Activated T-cell treated with anti-CD3 and anti-CD28 coated beads for 48 hours (primary cell): ENCODE data around the gene THBS1.

ENCODE experiments used
- DNase-seq: peaks from one replicate; pipeline ENCODE4 v3.0.0-alpha.2; 2020; ENCODE audit warnings: low read depth

Gene THBS1

DNA sequence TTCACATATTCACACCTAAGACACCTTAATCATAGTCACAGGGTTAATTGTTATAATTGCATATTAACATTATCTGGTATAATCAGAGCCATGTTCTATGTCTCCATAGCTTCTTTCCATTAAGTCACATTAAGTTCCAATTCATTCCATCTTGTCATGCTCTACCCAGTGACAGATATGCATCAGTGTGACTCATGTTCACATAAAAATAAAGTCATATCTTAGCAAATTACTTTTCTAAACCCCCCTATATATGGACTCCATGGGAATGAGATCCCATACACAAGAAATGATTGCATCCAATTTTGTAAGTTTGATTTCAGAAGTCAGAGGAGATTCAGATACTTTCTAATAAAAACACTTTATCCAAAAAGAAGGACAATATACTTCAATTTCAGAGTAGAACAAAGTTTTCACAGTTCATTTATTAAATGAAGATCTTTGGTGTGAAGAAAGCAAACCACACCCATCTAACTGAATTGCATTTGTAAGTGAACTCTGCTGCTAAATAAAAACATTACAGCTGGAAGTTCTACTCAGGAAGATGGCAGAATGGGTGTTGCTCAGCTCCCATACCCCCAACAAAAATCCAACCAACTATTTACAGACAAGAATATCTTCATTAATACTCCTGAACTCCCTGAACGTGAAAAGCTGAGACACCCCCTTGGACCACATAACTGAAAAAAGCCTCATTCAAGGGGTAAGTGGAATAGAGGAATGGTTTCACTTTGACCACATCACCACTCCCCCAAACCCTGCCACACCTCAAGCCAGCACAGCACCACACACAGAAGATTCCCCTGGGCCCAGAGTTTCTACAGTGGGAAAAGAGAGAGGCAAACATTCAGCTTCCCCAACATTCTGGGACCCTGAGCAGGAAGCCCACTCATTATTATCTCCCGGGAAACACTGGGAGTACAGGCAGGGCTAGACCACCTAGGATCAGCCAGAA is 27.6 kb downstream of the THBS1 start:
- no peak for DNase-seq

DNA sequence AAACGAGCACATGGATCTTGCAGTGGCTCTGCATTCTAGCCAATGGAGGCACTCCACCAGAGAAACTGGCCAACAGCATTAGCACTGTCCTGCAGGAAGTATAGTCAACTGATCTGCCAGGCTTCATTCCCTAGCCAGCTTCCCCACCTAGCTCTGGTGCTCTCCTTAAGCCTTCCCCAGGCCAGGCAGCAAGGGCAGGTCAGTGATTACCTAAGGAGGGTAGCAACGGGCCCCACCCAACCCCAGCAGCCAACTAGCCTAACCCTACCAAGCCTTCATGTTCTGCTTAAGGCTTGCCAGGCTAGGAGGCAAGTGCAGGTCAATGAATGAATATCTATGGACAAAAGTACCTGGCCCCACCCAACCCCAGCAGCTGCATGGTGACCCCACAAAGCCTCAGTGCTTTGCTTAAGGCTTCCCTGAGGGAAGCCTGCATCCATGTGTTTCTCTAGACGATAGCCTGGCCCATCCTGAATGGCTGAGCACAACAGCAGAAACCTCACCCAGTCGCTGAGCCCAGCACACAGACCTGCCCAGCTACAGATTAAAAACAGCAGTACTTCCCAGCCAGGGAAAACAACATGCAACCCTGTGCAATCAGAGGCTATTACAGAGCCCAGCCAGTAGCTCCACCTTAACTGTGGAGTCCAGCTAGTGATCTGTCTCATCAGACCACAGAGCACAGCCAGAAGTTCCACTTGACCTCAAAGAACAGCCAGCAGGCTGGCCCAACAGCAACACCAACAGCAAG is 28.5 kb downstream of the THBS1 start:
- no peak for DNase-seq

DNA sequence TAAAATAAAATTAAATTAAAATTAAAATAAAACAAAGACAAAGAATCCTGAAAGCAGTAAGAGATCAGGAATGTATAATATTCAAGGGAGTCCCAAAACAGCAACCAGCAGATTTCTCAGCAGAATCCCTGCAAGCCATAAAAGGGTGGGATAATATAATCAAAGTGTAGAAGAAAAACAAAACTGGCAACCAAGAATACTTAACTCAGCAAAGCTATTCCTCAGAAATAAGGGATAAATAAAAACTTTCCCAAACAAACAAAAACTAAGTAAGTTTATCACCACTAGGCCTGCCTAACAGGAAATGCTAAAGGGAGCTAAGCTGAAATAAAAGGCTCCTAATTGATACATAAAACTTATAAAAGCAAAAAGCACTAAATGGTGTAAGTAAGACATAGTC is 29.8 kb downstream of the THBS1 start:
- no peak for DNase-seq

DNA sequence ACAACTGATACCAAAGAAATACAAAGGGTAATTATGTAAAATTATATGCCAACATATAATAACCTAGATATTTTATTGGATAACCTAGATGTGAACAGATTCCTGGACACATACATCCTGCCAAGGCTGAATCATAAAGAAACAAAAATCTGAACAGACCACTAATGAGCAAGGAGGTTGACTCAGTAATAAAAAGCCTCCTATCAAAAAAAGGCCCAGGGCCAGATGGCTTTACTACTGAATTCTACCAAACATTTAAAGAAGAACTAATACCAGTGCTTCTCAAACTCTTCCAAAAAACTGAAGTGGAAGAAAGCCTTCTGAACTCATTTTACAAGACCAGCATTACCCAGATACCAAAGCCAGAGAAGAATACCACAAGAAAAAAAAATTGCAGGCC is 32.4 kb downstream of the THBS1 start:
- no peak for DNase-seq

DNA sequence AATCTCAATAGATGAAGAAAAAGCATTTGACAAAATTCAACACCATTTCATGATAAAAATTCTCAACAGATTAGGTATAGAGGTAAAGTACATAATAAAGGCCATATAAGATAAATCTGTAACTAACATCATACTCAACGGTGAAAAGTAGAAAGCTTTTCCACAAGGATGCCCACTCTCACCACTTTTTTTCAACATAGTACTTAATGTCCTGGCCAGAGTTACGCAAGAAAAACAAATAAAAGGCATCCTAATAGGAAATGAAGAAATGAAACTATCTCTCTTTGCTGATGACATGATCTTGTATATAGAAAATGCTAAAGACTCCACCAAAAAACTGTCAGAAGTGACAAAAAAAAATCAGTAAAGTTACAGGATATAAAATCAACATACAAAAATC is 33.0 kb downstream of the THBS1 start:
- no peak for DNase-seq

DNA sequence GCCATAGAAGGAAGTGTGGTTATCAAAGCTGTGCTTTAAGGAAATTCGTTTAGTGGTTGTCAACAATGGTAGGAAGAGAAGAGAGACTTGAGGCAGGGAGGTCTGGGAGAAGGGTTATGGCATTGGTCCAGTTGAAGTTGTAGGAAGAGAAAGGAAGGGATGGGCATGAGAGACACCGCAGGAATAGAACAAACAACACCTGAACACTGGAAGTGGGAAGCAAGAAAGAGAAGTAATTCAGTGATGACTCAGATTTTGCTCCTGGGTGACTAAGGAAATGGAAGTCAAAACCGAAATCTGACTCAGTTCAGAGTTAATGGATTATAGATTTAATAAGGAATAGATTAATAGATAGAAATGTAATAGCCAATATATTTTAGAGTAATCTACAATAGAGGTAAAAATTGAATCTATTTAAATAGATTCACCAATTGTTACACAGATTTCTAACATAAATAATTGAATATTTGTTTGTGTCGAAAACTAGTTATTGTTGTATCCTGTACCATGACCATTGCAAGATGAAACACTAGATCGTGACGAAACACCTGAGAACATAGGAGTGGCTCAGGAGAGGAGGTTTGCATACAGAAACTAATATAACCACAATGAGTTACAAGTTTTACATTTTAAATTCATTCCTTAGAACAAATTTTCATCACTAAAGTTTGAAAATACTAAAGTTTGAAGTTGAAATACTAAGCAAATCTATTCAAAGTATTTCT is 36.0 kb downstream of the THBS1 start:
- DNase-seq = no peak

DNA sequence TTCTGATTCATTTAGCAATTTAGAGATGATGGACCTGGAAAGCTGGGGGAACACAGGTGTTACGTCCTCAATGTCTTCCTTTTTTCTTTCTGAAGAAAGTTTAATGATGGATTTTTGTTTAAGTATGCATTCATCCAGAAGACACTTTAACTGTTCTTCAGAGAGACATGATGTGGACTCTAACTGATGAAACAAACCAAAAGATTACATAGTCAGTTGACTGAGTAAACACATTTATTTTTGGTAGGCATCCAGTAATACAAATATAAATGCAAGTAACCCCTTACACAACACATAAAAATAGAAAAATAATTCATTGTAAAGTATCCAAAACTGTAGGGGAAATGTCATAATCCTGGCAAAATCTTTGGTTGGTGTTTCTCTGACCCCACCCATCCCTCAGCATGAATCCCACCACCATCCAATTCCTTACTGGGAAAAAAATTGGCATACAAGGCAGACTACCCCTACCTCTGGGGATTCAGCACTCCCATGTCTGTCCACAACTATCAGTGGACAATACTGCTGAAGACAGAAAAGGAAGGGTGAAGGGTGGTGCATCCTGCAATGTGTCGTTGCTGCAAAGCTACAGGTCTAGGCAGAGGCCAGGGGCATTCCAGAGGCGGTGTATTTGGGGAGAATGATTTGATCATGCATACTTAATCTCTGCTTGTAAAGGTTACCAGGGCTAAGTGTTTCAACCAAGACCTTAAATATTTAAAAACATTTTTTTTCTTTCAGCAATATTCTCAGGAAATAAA is 37.4 kb downstream of the THBS1 start:
- DNase-seq = no peak

DNA sequence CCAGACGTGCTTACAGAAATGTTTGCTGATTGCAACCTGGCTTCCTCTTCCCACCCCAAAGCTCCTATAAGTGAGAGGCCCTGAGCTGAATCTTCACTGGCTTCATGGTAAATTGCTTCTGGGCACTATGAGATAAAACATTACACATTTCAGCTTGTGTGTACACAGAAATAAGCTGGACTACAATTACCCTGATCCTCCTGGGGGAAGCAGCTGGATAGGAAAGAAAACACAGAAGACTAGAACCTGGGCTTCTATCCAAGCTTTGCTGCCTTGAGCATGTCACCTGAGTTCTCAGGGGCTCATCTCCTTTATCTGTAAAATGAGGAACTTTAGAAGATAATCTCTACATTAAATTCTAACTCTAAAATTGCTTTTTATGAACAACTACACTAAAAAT is 40.3 kb downstream of the THBS1 start:
- DNase-seq = no peak

DNA sequence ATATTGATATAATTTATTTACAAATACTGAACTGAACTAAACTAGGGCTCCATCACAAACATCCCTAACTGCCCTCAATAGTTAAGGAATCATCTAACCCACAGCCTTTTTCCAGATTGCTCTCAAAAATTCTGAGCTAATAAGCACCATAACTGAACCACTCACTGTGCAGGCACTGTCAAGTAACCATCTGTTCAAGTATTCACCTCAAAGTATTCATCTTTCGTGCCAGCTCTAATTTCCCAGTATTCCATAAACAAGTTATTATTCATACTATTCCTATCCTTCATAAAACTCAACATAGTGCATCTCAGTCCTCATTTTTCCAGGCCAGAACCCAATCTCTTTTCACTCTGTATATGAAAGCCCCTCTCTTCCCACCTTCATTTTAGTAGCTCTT is 41.1 kb downstream of the THBS1 start:
- no peak for DNase-seq

DNA sequence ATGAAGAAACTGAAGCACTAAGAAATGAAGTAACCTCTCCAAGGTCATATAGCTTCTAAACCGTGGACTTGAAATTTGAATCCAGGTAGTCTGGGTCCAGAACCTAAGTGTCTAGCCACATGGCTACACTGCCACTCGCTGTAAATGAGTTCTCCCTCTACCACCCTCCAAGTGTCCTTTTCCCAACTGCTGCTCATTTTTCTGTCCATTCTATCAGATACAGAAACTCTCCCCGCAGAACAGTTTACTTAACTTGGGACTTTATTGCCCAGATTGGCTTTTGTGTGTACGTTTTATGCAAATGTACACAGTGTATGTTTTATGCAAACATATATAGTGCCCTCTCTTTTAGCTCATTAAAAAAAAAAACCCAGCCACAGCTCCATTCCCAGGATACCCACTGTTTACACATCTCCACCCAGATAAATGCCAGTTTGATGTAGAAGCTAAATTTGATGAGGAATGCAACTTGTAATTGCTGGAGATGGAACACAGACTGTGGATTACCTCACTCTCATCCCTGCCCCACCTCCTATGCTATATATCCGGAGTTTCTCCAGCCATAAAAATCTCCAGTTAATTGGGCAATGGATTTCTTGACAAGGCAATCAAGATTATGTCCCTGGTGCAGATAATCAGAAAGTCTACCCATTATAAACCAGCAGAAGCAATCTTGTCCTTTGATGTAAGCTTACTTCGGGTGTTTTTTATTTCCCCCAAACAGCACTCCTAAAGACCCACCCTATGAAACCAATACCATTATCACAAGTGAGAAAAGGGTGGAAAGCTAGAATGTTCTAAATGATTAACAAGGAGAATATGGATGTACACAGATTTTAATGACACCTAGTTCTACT is 42.0 kb downstream of the THBS1 start:
- no peak for DNase-seq

DNA sequence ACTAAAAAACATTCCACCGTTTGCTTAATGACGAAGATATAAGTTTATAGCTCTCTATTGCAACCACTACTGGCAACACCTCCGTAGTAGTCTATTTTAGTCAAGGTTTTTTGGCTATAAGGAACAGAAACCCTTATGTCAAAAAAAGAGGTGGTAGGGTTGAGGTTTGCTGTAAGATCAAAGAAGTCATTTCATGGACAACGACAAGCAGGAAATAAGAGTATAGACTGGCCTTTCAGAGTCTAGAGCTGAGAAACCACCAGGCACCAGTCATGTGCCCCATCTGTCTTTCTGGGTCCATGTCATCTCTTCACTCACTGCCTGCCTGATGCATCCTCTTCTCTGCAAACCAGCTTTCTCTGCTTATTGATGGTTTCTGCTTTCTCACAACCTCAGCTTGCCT is 42.7 kb downstream of the THBS1 start:
- peak; percentile 20 for DNase-seq

DNA sequence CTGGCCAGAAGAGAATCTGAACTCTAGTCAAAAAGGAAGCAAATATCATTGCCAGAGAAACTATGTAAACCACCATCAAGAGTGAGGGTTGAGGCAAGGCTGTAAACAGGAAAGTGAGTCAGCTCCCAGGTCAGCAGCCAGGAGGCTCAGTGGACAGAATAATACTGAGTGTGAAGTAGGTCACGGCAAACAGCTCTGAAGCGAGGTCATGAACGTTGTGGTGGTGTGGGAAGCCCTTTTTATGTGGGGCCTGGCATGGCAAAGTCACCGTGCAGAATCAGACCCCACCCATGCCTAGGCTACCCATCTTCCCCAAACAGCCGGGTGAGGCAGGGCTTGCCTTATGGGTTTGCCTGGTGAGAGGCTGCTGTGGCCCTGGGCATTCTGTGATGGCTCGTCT is 43.9 kb downstream of the THBS1 start:
- peak; percentile 34 for DNase-seq

DNA sequence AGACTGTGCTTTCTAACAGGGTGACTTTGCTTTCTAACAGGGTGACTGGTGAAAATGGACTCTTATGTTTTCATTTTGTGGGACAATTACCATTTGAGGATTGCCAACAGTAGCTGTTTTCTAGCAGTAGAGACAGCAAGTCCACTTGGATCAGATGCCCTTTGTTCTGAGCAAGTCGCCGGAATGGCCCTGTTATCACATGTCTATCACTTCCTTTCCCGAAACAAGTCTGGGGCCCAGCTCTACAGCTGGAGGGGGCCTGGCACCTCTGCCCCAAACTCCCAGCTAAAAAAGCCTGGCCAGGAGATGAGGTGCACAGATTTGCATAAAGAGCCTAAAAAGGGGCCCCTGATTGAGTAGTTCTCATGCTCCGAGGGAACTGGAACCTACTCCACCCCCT is 44.6 kb downstream of the THBS1 start:
- DNase-seq = no peak

DNA sequence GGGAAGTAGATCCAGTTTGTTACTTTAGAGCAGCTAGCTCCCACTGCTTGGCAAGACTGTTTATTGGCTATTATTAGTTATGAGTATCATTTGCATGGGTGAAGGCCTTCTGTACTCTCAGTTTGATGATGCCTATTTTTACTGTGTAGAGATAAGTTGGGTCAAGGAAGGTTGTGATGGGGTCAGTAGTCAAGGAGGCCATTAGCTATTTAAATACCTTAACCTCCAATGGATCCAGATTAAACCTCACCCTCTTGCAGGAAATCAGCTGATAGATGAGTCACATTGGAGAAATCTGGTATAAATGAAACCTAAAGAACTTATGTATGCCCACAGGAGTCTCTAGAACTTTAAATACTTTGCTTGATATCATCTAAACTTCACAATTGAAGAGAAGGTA is 45.0 kb downstream of the THBS1 start:
- no peak for DNase-seq

DNA sequence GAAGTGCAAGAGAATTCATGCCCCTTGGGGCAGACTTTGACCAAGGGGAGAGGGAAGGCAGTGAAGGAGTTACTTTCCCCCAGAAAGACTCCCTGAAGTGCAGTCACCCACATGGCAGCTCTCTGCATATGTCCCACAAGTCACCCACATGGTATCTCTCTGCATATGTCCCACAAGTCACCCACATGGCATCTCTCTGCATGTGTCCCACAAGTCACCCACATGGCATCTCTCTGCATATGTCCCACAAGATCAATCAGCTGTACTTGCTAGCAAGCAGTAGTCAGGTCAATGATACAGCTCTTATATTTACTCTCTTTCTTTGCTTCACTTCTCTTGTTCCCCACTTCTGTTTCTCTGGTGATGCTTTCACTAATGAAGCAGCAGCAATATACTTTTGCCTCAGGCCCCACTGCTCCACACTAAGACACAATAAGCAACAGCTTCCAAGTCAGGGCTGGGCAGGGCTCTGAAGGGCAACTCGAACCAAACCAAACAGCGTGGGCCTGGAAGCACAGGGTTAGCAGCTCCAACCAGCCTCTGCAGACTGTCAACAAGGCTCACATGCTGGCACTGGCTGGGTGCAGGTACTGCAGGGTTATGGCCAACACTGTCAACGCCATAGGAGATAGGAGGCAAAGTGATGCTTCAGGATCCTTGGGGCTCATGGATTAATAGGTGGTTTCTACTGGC is 46.7 kb downstream of the THBS1 start:
- no peak for DNase-seq

DNA sequence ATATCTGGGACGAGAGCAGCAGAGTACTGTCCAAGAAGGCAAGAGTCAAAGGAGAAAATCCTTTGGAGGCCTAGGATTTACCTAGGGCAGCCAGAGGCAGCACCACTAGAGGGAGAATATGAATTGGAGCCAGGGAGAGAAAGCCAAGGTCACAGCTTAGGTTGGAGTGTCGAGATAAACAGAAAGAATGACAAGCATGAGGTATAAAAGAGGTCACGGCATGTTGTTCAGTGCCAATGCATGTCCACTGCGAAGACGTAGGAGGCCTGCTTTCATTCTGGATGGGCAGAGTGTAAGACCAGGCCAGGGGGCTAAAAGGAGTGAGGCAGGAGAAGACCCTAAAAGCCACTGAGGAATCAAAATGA is 47.2 kb downstream of the THBS1 start:
- DNase-seq = no peak

DNA sequence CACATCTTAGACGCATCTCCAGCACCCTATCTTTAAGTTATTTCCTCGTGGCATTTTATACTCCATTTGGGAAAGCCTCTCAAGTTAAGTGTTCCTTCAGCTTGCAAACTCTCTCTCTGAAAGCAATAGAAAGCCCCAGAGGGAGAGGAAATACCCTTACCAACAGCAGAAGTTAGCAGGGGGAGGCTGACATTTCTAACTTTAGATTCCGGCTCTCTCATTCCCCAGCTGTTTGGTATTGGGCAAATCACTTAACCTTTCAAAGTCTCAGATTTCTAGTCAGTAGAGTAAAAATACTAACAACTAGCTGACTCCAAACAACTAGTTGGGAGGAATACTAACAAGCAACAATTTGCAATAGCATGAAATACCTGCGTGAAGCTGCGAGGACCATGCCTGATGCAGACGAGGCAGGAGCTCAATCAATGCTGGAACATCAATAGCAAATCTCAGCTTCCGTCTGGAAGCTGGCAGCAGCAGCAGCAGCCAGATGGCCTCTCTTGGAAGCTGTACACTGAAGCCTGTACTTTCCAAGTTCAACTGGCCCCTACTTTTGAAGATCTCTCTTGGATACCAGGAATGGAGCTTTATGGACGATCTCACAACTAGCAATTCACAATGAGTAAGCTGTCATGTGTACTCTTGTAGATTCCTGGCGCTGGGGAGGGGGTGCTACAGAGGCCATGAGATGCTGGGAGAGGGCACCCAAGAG is 47.8 kb downstream of the THBS1 start:
- no peak for DNase-seq

DNA sequence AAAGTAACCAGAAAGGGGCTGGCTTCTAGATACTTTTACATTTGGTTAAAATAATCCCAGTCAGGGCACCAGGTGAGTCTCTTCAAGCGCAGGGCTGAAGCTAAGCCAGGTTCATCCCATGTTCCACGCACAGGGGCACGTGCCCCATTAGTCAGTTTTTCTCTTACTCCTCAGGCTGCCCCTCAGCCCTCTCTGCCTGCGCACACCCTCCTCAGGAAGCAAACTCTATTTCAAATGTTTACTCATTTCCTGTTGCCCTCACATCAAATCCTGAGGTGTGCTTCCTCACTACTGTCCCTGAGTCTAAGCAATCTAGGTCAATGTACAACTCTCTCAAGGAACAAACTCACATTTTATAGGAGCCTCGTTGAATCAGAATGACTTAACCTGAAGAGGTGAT is 48.5 kb downstream of the THBS1 start:
- peak; percentile 41 for DNase-seq

DNA sequence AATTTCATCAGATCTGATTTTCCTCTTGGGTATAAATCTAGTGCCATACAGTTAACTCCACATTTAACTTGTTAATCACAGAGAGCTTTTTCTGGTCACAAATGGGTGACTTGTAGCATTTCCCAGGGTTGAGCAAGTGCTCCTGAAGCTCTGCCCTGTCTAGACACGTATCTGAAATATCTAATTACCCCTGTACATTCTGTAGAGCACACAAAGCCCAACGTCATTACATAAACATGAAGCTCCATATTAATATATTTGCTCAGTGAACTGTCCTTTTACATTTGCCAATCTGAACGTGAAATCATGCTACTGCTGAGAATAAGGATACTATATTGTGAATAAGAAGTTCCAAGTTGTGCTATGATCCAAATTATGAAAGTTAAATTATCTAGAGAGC is 49.0 kb downstream of the THBS1 start:
- DNase-seq = no peak

DNA sequence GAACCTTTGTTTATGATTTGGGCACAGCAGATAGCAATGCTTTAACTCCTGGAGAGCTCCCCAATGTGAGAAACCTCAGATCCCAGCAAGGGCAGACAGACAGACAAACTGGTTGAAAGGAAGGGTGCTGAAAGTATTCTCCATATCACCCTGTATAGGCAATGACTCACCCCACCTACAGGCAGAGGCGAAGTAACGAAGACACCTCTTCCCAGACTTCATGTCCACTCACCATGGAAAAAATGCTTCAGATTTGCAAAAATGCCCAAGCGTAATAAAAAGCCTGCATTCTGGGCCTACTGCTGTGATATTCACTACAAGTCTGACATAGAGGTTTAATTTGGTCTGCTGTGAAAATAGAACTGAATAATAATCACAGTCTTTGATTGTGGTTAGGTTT is 50.5 kb downstream of the THBS1 start:
- DNase-seq = no peak
